Osteoblast (primary cell): Measurements from ENCODE around the gene HRAS. TPM values are rescaled to one million over a fixed set of nuclear protein-coding genes. Genes with fewer than 3 reads are reported as not detected.

Experiments used
- DNase-seq: peaks from one replicate; pipeline ENCODE4 v3.0.0; 2011; ENCODE audit warnings: low spot score, mixed read lengths; ENCODE audit not compliant: insufficient read length; ENCODE audit errors: missing footprints
- H2AFZ ChIP-seq: 2 replicates; pipeline ENCODE4 v1.6.0; 2011; ENCODE audit warnings: mild to moderate bottlenecking, low read length
- H3K27ac ChIP-seq: 2 replicates; pipeline ENCODE4 v1.5.1; 2011; ENCODE audit warnings: mild to moderate bottlenecking, low read depth, low read length, moderate library complexity
- H3K27me3 ChIP-seq: 2 replicates; pipeline ENCODE4 v1.6.0; 2012; ENCODE audit warnings: mild to moderate bottlenecking, control low read depth, inconsistent platforms, low read length, moderate library complexity; ENCODE audit not compliant: insufficient read depth
- H3K36me3 ChIP-seq: 2 replicates; pipeline ENCODE4 v1.5.1; 2011; ENCODE audit warnings: mild to moderate bottlenecking, low read length, control low read depth, moderate library complexity; ENCODE audit not compliant: insufficient read depth
- H3K4me1 ChIP-seq: 2 replicates; pipeline ENCODE4 v1.5.1; 2011; ENCODE audit warnings: mild to moderate bottlenecking, low read length, control low read depth, moderate library complexity; ENCODE audit not compliant: insufficient read depth
- H3K4me2 ChIP-seq: 2 replicates; pipeline ENCODE4 v1.6.0; 2011; ENCODE audit warnings: mild to moderate bottlenecking, low read length; ENCODE audit not compliant: insufficient read depth
- H3K4me3 ChIP-seq: fragments of 200-600 bp; sonication (generic); 3 replicates; pipeline ENCODE4 v1.5.1; 2012; ENCODE audit warnings: mild to moderate bottlenecking, low read length, inconsistent platforms; ENCODE audit not compliant: insufficient read depth
- H3K79me2 ChIP-seq: 2 replicates; pipeline ENCODE4 v1.6.0; 2012; ENCODE audit warnings: mild to moderate bottlenecking, low read length, control low read depth, inconsistent platforms; ENCODE audit not compliant: insufficient read depth
- H3K9me3 ChIP-seq: 2 replicates; pipeline ENCODE4 v1.5.1; 2011; ENCODE audit warnings: low read depth, low read length, control low read depth
- H4K20me1 ChIP-seq: 2 replicates; pipeline ENCODE4 v1.6.0; 2012; ENCODE audit warnings: mild to moderate bottlenecking, low read length, control low read depth; ENCODE audit not compliant: insufficient read depth
- total RNA-seq: library from RNA; depleted of rRNA; stranded (reverse); fragments of >200 nt; gene quantifications from 2 replicates; pipeline ENCODE4 v1.2.3, GENCODE V29; 2012
- TF ChIP-seq, protein P1 (sequence below): IDR thresholded peaks from 2 replicates; pipeline ENCODE4 v1.5.1; 2011; ENCODE audit warnings: mild to moderate bottlenecking, low read depth, low read length, moderate library complexity; ENCODE audit errors: extremely low read depth

Gene HRAS
- total RNA-seq, 1 donor: 28.6 TPM

GRCh38 chr11:569158-569885 lies 33.9 kb upstream of the HRAS start:
- peak overlapping the region; percentile 56 for H2AFZ ChIP-seq
- DNase-seq: no peak

DNA sequence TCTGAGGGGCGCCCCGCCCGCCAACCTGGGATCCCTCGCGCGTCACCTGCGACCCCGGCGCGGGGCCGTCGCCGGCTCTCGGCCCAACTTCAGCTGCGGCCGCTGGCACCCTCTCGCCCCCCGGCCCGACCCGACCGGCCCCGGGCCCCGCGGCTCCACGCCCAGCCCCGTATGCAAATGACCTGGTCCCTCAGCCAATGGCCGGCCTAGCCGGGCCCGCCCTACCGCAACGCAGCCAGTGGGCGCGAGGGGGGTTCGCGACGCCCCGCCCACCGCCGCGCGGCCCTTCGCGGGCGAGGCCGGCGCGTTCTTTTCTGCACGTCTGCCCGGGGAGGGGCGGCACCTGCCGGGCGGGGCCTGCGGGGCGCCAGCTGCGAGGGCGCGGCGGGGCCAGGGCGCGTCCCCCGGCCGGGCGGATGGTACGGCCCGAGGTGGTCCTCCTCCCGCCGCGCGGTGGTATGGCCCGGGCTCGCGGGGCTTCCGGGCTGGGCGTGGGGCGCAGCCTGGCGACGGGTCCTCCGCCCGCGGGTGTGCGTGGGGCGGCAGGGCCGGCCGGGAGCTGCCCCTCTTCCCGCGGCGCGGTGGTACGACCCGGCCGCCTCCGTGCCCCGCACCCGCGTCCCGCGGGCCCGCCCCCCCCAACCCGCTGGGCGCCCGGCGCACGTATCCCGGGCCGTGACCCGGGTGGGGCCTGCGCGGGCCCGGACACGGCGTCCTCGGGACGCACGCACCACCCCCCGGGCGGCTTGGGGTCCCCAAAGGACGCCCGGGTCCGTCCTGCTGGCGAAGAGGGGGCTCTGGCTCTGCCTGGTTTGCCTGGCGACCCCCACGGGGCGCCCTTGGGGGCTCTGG lies 33.2 kb upstream of the HRAS start:
- no peaks in the 10 kb centered on the region for H3K9me3 ChIP-seq
- peak overlapping the region; percentile 59 for H3K4me3 ChIP-seq
- TF ChIP-seq, protein P1, sequence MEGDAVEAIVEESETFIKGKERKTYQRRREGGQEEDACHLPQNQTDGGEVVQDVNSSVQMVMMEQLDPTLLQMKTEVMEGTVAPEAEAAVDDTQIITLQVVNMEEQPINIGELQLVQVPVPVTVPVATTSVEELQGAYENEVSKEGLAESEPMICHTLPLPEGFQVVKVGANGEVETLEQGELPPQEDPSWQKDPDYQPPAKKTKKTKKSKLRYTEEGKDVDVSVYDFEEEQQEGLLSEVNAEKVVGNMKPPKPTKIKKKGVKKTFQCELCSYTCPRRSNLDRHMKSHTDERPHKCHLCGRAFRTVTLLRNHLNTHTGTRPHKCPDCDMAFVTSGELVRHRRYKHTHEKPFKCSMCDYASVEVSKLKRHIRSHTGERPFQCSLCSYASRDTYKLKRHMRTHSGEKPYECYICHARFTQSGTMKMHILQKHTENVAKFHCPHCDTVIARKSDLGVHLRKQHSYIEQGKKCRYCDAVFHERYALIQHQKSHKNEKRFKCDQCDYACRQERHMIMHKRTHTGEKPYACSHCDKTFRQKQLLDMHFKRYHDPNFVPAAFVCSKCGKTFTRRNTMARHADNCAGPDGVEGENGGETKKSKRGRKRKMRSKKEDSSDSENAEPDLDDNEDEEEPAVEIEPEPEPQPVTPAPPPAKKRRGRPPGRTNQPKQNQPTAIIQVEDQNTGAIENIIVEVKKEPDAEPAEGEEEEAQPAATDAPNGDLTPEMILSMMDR: no peak
- H3K4me1 ChIP-seq: peaks cover 2% of the 10 kb centered on the region
- peaks cover 14% of the 10 kb centered on the region for H3K27me3 ChIP-seq
- peak overlapping the region; percentile 56 for H2AFZ ChIP-seq
- H3K27ac ChIP-seq: no peak overlapping the region
- peak; percentile 100 for DNase-seq
- H3K36me3 ChIP-seq: no peaks in the 10 kb centered on the region
- no peaks in the 10 kb centered on the region for H3K79me2 ChIP-seq
- peaks cover 2% of the 10 kb centered on the region for H4K20me1 ChIP-seq
- H3K4me2 ChIP-seq: peak overlapping the region; percentile 67

More at GRCh38 chr11:569158-569885, 33.9 kb upstream of the HRAS start:
- Histone ChIP-seq H3K4me3 (peak overlapping the region; percentile 59), H3K9me3 (no peaks in the 10 kb centered on the region), H4K20me1 (peaks cover 2% of the 10 kb centered on the region), H3K36me3 (no peaks in the 10 kb centered on the region), H3K27me3 (peaks cover 14% of the 10 kb centered on the region), H3K4me2 (peak overlapping the region; percentile 67), H3K79me2 (no peaks in the 10 kb centered on the region), H3K4me1 (peaks cover 2% of the 10 kb centered on the region), H3K27ac (no peak overlapping the region)
- TF ChIP-seq, protein P1: no peak

DNA sequence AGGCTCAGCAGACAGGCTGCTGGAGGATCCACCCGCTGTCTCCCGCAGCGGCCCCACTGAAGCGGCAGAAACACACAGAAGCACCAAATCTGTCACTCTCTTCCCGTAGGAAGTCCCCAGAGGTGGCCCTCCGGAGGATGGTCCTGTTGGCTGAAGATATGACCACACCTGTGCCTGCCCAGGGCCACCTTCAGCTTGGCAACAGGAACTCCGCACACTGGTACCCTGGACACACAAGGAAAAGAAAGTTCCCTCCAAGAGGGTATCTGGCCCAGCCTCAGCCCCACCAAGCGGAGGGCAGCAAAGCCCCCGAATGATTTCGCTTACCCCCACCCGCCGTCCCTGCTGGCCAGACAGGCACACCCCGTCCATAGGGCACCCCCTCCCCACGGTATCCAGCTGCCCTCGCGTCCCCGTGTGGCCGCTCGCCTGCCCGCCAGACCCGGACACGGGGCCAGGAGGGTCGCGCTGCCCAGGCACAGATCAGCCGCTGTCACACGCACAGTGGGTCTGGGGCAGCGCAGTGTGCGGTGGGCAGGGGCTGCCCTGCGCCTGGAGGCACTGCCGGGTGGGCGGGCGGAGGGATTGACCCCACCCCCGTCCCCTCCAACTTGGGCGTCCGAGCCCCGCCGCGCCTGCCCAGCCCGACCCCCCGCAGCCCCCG lies 32.4 kb upstream of the HRAS start:
- Histone ChIP-seq H3K4me2 (peak overlapping the region; percentile 67), H4K20me1 (peaks cover 2% of the 10 kb centered on the region), H3K4me3 (peak overlapping the region; percentile 59), H3K27ac (no peak overlapping the region), H3K9me3 (no peaks in the 10 kb centered on the region), H3K36me3 (no peaks in the 10 kb centered on the region), H3K4me1 (peaks cover 2% of the 10 kb centered on the region), H2AFZ (no peak overlapping the region), H3K79me2 (no peaks in the 10 kb centered on the region), H3K27me3 (peaks cover 14% of the 10 kb centered on the region)
- no peak for DNase-seq
- TF ChIP-seq, protein P1: no peak
